Stimulated activated naive B cell treated with anti-CD40 and anti-IgM and Interleukin-4, amounts not matched to agents 10 μg/mL and 1 μg/mL and 100 μg/mL, for 72 hours (primary cell): ENCODE data around the gene OR2J1.
"Not testable (repeated sequence)": the region's sequence is repeated elsewhere in the genome, so short reads cannot be mapped to it uniquely, and the experiment has no call there.

Experiments used
- ATAC-seq, 2 donors: fragments of 150-1000 bp; cut with Tn5 transposase; replicated peaks; 2 replicates each; pipeline ENCODE4 v1.10.0; 2021; ENCODE audit warnings: moderate library complexity in 1 of 2
- DNase-seq: peaks from one replicate; pipeline ENCODE4 v3.0.0; 2021
- H3K27ac Mint-ChIP-seq: one replicate; pipeline ENCODE4 v1.8.0; 2022; ENCODE audit warnings: mild to moderate bottlenecking, mixed read lengths
- H3K27me3 Mint-ChIP-seq, 2 donors: one replicate each; pipeline ENCODE4 v1.8.0; 2022; ENCODE audit warnings: mixed read lengths in 2 of 2
- H3K36me3 Mint-ChIP-seq, 2 donors: one replicate each; pipeline ENCODE4 v1.8.0; 2022; ENCODE audit warnings: mixed read lengths in 2 of 2, mild to moderate bottlenecking in 1 of 2
- H3K4me1 Mint-ChIP-seq, 2 donors: one replicate each; pipeline ENCODE4 v1.8.0; 2022; ENCODE audit warnings: mixed read lengths in 2 of 2, mild to moderate bottlenecking in 1 of 2
- H3K4me3 Mint-ChIP-seq, 2 donors: one replicate each; pipeline ENCODE4 v1.8.0; 2022; ENCODE audit warnings: mild to moderate bottlenecking in 2 of 2, mixed read lengths in 2 of 2, moderate library complexity in 1 of 2
- H3K9me3 Mint-ChIP-seq, 2 donors: one replicate each; pipeline ENCODE4 v1.8.0; 2022; ENCODE audit warnings: mixed read lengths in 2 of 2, mild to moderate bottlenecking in 1 of 2

Gene OR2J1

DNA sequence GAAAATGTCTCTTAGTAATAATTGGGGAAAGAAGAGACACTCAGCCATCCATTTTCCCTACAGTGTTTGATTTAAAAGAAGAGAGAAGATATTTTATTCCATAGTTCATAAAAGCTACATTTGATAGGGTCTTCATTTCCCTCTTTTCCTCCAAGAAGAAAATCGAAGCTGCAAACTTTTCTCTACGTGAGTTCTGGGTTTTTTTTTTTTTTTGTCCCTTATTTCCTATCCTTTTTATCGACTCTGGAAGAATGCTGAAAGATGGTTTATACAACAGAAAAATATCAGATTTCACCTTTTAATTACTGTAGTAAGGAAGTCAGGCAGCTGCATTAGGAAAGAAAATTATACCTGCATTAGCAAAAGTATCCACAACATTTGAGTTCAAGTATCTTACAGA, at the start of gene OR2J1:
OR2J1 (plus strand) TSS at position 301 of the 400 bp plus-strand sequence. CDS start 1,453 bp downstream, outside the sequence.
- peaks cover 25 to 29% of the 10 kb centered on the region in 2 donors for H3K27me3 Mint-ChIP-seq
- no peak for DNase-seq
- H3K27ac Mint-ChIP-seq = no peak within 1 kb of the TSS
- H3K4me3 Mint-ChIP-seq = no peak within 1 kb of the TSS
- no peak for ATAC-seq
- H3K4me1 Mint-ChIP-seq = no peaks in the 10 kb centered on the region
- H3K9me3 Mint-ChIP-seq = no peaks in the 10 kb centered on the region
- no peaks in the 10 kb centered on the region for H3K36me3 Mint-ChIP-seq

DNA sequence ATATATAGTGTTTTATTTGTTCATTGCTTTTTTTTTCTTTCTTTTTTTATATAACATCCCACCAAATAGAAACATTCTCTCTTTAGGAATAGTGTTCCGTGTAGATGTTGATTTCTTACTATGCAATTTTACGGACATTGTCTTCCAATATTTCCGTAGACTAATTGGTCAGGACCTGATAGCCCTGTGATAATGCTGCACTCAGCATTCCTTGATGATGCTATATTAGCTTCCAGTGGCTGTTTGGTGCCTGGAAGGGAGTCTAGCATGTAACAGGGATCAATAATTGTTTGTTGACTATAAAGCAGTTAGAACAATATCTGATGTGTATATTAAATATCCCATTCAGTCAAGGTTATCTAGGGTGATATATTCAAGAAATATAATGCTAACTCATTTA, 47.6 kb upstream of the OR2J1 start:
- H3K27ac Mint-ChIP-seq = no peak overlapping the region
- no peak overlapping the region for H3K4me3 Mint-ChIP-seq
- DNase-seq = no peak
- H3K27me3 Mint-ChIP-seq = peaks cover 21 to 35% of the 10 kb centered on the region in 2 donors
- no peak for ATAC-seq
- peaks cover 6 to 7% of the 10 kb centered on the region in 2 donors for H3K9me3 Mint-ChIP-seq
- H3K36me3 Mint-ChIP-seq = no peaks in the 10 kb centered on the region
- no peaks in the 10 kb centered on the region for H3K4me1 Mint-ChIP-seq

GRCh38 chr6:29071831-29072723, 27.2 kb upstream of the OR2J1 start:
- peaks cover 23 to 24% of the 10 kb centered on the region in 2 donors for H3K27me3 Mint-ChIP-seq
- ATAC-seq (peak; percentile 66 to 81), DNase-seq (peak; percentile 2)
- no peak overlapping the region for H3K27ac Mint-ChIP-seq
- H3K4me3 Mint-ChIP-seq = no peak overlapping the region
- H3K9me3 Mint-ChIP-seq = peaks cover 3 to 4% of the 10 kb centered on the region in 2 donors
- no peaks in the 10 kb centered on the region for H3K36me3 Mint-ChIP-seq
- no peaks in the 10 kb centered on the region for H3K4me1 Mint-ChIP-seq

DNA sequence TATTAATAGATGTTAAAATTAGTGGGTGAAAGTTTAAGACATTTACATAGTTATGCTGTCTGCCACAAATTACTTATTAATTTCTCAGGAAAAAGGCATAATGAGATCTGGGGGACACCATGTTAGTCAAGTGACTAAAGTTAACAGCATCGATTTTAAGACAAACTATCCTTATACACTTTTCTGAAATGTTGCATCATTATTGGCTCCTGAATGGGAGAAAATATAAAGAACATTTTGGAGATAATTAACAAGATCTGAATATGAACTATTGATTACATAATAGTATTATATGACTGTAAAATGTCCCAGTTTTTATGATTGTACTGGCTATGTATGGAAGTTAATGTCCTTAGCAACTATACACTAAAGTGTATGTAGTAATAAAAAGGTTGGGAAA, 20.1 kb upstream of the OR2J1 start:
- peaks cover 18 to 23% of the 10 kb centered on the region in 2 donors for H3K27me3 Mint-ChIP-seq
- H3K27ac Mint-ChIP-seq = no peak overlapping the region
- DNase-seq (no peak), ATAC-seq (no peak)
- H3K4me1 Mint-ChIP-seq = no peaks in the 10 kb centered on the region
- no peak overlapping the region for H3K4me3 Mint-ChIP-seq
- H3K9me3 Mint-ChIP-seq = peaks cover 0 to 2% of the 10 kb centered on the region in 2 donors
- H3K36me3 Mint-ChIP-seq = no peaks in the 10 kb centered on the region

- Mint-ChIP-seq H3K9me3 (peaks cover 0 to 2% of the 10 kb centered on the region in 2 donors), H3K4me1 (no peaks in the 10 kb centered on the region), H3K36me3 (no peaks in the 10 kb centered on the region), H3K4me3 (no peak overlapping the region), H3K27me3 (peaks cover 21 to 33% of the 10 kb centered on the region in 2 donors), H3K27ac (no peak overlapping the region)
- no peak for DNase-seq
- ATAC-seq = no peak
These were observed 18.0 kb upstream of the OR2J1 start for GRCh38 chr6:29081312-29081711.

- no peaks in the 10 kb centered on the region for H3K4me1 Mint-ChIP-seq
- H3K36me3 Mint-ChIP-seq = no peaks in the 10 kb centered on the region
These were observed 16.8 kb upstream of the OR2J1 start for GRCh38 chr6:29082457-29082856.

DNA sequence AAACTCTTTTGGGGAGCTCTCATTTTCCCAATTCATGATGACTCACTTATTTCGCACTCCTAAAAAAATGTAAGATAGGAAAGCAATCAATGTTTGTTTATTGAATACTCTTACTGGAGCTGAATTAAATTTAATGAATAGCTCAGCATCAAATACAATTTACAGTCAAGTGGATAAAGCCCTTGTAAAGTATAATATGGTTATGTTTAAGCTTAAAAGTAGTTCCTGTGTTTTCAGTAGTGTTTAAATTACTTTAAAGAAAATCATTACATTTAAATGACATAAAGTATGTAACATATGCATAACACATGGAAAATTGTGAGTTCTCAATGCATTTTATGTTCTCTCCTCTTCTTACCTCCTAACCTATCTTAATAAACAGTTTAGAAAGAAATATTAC, 12.1 kb upstream of the OR2J1 start, which contains the start of gene OR2B3:
OR2B3 (minus strand) TSS at position 101 of the 400 bp plus-strand sequence; CDS start at position 36, 65 bp downstream.
- H3K9me3 Mint-ChIP-seq = peaks cover 0 to 2% of the 10 kb centered on the region in 2 donors
- no peak within 1 kb of the TSS for H3K27ac Mint-ChIP-seq
- DNase-seq (no peak), ATAC-seq (no peak)
- H3K36me3 Mint-ChIP-seq = no peaks in the 10 kb centered on the region
- H3K27me3 Mint-ChIP-seq = peaks cover 15 to 34% of the 10 kb centered on the region in 2 donors
- no peaks in the 10 kb centered on the region for H3K4me1 Mint-ChIP-seq
- H3K4me3 Mint-ChIP-seq = no peak within 1 kb of the TSS

More at GRCh38 chr6:29082457-29082856, 16.8 kb upstream of the OR2J1 start:
- Mint-ChIP-seq H3K27ac (no peak overlapping the region), H3K27me3 (peaks cover 21 to 33% of the 10 kb centered on the region in 2 donors), H3K9me3 (peaks cover 0 to 2% of the 10 kb centered on the region in 2 donors), H3K4me3 (no peak overlapping the region)
- ATAC-seq = no peak
- no peak for DNase-seq

GRCh38 chr6:29092957-29093356, 6.3 kb upstream of the OR2J1 start:
- DNase-seq (no peak), ATAC-seq (no peak)
- Mint-ChIP-seq H3K36me3 (no peaks in the 10 kb centered on the region), H3K4me1 (no peaks in the 10 kb centered on the region), H3K9me3 (peaks cover 0 to 3% of the 10 kb centered on the region in 2 donors), H3K27me3 (peaks cover 15 to 18% of the 10 kb centered on the region in 2 donors), H3K27ac (no peak overlapping the region), H3K4me3 (no peak overlapping the region)

DNA sequence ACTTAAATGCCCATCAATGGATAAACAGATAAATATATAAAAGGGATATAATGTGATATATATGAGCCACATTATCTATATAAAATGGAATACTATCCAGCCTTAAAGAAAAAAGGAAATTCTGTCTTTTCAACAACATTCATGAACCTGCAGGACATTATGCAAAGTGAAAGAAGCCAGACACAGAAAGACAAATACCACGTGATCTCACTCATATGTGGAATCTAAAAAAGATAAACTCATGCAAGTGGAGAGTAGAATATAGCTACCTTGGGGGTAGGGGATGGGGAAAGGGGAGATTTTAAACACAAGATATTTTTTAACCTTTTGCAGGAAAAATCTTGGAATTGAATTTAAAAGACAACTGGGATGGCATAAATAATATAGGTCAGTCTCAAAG, 1.5 kb upstream of the OR2J1 start:
- H3K4me1 Mint-ChIP-seq = no peaks in the 10 kb centered on the region
- no peak overlapping the region for H3K4me3 Mint-ChIP-seq
- H3K27me3 Mint-ChIP-seq = peaks cover 16 to 23% of the 10 kb centered on the region in 2 donors

DNA sequence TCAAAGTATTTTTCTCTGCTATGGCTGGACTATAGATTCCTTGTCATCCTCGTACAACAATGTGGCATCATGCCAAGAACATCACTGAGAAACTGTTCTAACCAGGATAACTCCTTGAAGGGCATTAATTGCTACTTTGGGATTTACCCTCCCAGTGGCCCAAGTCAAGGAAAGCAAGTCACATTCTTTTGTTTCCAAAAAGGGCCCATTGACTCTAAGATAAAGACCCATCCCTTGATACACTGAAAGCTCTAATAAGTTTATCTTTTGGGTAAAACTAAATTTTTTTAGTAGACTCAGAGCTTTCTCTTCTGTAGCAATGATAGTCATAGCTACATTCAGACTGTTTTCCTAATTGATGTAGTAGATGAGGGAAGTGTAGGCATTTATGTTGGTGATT, 8.5 kb downstream of the OR2J1 start, which contains the start of gene OR2J3:
OR2J3 (plus strand) TSS at position 301 of the 400 bp plus-strand sequence. CDS start 3,833 bp downstream, outside the sequence.
- no peak within 1 kb of the TSS for H3K27ac Mint-ChIP-seq
- DNase-seq (no peak), ATAC-seq (no peak)
- no peaks in the 10 kb centered on the region for H3K36me3 Mint-ChIP-seq
- H3K27me3 Mint-ChIP-seq = peaks cover 35 to 42% of the 10 kb centered on the region in 2 donors
- no peak within 1 kb of the TSS for H3K4me3 Mint-ChIP-seq
- peaks cover 0 to 3% of the 10 kb centered on the region in 2 donors for H3K9me3 Mint-ChIP-seq
- no peaks in the 10 kb centered on the region for H3K4me1 Mint-ChIP-seq

More for the DNA sequence above, 1.5 kb upstream of the OR2J1 start:
- H3K27ac Mint-ChIP-seq = no peak overlapping the region
- ATAC-seq (no peak), DNase-seq (no peak)
- peaks cover 0 to 2% of the 10 kb centered on the region in 2 donors for H3K9me3 Mint-ChIP-seq
- no peaks in the 10 kb centered on the region for H3K36me3 Mint-ChIP-seq

GRCh38 chr6:29112135-29112534, 12.8 kb downstream of the OR2J1 start:
- no peak for ATAC-seq
- Mint-ChIP-seq H3K4me3 (no peak overlapping the region), H3K27ac (no peak overlapping the region)

DNA sequence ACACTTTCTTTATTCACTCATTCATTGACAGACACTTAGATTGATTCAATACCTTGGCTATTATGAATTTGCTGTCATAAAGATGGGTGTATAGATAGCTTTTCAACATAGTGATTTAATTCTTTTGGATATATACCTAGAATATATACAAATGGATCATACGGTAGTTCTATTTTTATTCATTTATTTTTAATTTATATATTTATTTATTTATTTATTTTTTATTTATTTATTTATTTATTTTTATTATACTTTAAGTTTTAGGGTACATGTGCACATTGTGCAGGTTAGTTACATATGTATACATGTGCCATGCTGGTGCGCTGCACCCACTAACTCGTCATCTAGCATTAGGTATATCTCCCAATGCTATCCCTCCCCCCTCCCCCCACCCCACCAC, 15.7 kb downstream of the OR2J1 start:
- not testable (repeated sequence) for H3K27ac Mint-ChIP-seq, DNase-seq, H3K4me3 Mint-ChIP-seq, H3K9me3 Mint-ChIP-seq, H3K36me3 Mint-ChIP-seq, ATAC-seq, H3K4me1 Mint-ChIP-seq
- peaks cover 17 to 19% of the 10 kb centered on the region in 2 donors for H3K27me3 Mint-ChIP-seq

More at GRCh38 chr6:29112135-29112534, 12.8 kb downstream of the OR2J1 start:
- Mint-ChIP-seq H3K9me3 (no peaks in the 10 kb centered on the region), H3K36me3 (no peaks in the 10 kb centered on the region), H3K4me1 (no peaks in the 10 kb centered on the region), H3K27me3 (peaks cover 18 to 26% of the 10 kb centered on the region in 2 donors)
- DNase-seq = no peak

- H3K9me3 Mint-ChIP-seq = no peaks in the 10 kb centered on the region
- H3K36me3 Mint-ChIP-seq = no peaks in the 10 kb centered on the region
- H3K4me1 Mint-ChIP-seq = no peaks in the 10 kb centered on the region
- ATAC-seq (no peak), DNase-seq (no peak)
- H3K27ac Mint-ChIP-seq = no peak overlapping the region
- H3K4me3 Mint-ChIP-seq = no peak overlapping the region
- H3K27me3 Mint-ChIP-seq = peaks cover 21 to 22% of the 10 kb centered on the region in 2 donors
These were observed 30.2 kb downstream of the OR2J1 start for GRCh38 chr6:29129326-29130012.

- peaks cover 24 to 26% of the 10 kb centered on the region in 2 donors for H3K27me3 Mint-ChIP-seq
- no peaks in the 10 kb centered on the region for H3K4me1 Mint-ChIP-seq
- no peak overlapping the region for H3K4me3 Mint-ChIP-seq
- ATAC-seq (no peak), DNase-seq (no peak)
- H3K9me3 Mint-ChIP-seq = no peaks in the 10 kb centered on the region
- no peak overlapping the region for H3K27ac Mint-ChIP-seq
- H3K36me3 Mint-ChIP-seq = no peaks in the 10 kb centered on the region
These were observed 31.4 kb downstream of the OR2J1 start for GRCh38 chr6:29130644-29131043.
